ENCODE measurements around the gene HRH2. TPM values are rescaled to one million over a fixed set of nuclear protein-coding genes. Genes with fewer than 3 reads are reported as not detected.

Gene HRH2
- total and polyA plus RNA-seq, 8 donors, result 4.1 to 22.0 (median 8.2) TPM

- intact Hi-C loops (cut with DNase I), result no loop called here
- no peak for TF ChIP-seq CTCF (IDR thresholded peaks at IDR 0.05)
- peaks cover 22 to 53% of the 10 kb centered on the region in 2 donors for H3K27me3 ChIP-seq
- H3K4me1 ChIP-seq, result peaks cover 0 to 72% of the 10 kb centered on the region in 2 donors
- no peaks in the 10 kb centered on the region for H3K36me3 ChIP-seq
- no peak for ATAC-seq
- no peak overlapping the region for H3K4me3 ChIP-seq
- peaks cover 0 to 13% of the 10 kb centered on the region in 2 donors for H3K9me3 ChIP-seq
- no peak for DNase-seq
- H3K27ac ChIP-seq, result peak overlapping the region in 1 of 2 donors; percentile 45
Observed at GRCh38 chr5:175652741-175653663, 4.9 kb upstream of the HRH2 start.

GRCh38 chr5:175653763-175654162 is 4.1 kb upstream of the HRH2 start:
- no peak for TF ChIP-seq CTCF (IDR thresholded peaks at IDR 0.05)
- intact Hi-C loops (cut with DNase I), result no loop called here
- ATAC-seq, result no peak
- Histone ChIP-seq H3K36me3 (no peaks in the 10 kb centered on the region), H3K27ac (no peak overlapping the region), H3K4me1 (peaks cover 0 to 76% of the 10 kb centered on the region in 2 donors), H3K9me3 (peaks cover 0 to 13% of the 10 kb centered on the region in 2 donors), H3K4me3 (no peak overlapping the region), H3K27me3 (peaks cover 30 to 61% of the 10 kb centered on the region in 2 donors)
- DNase-seq, result no peak

- DNase-seq, result peak in 1 of 4 donors; percentile 53
- no peak for TF ChIP-seq CTCF (IDR thresholded peaks at IDR 0.05)
Observed at GRCh38 chr5:175654339-175654738, 3.5 kb upstream of the HRH2 start.

GRCh38 chr5:175654807-175655206 is 3.1 kb upstream of the HRH2 start:
- no peak overlapping the region for H3K27ac ChIP-seq
- H3K36me3 ChIP-seq, result no peaks in the 10 kb centered on the region
- no peak for DNase-seq
- H3K27me3 ChIP-seq, result peaks cover 39 to 71% of the 10 kb centered on the region in 2 donors
- intact Hi-C loops (cut with DNase I), result no loop called here
- ATAC-seq, result peak; percentile 44
- H3K4me3 ChIP-seq, result no peak overlapping the region
- peaks cover 0 to 84% of the 10 kb centered on the region in 2 donors for H3K4me1 ChIP-seq
- H3K9me3 ChIP-seq, result peaks cover 0 to 6% of the 10 kb centered on the region in 2 donors
- no peak for TF ChIP-seq CTCF (IDR thresholded peaks at IDR 0.05)

More at GRCh38 chr5:175654339-175654738, 3.5 kb upstream of the HRH2 start:
- H3K4me1 ChIP-seq, result peaks cover 0 to 79% of the 10 kb centered on the region in 2 donors
- no peaks in the 10 kb centered on the region for H3K36me3 ChIP-seq
- H3K27me3 ChIP-seq, result peaks cover 36 to 67% of the 10 kb centered on the region in 2 donors
- H3K4me3 ChIP-seq, result no peak overlapping the region
- H3K27ac ChIP-seq, result no peak overlapping the region
- peak; percentile 85 for ATAC-seq
- intact Hi-C loops (cut with DNase I), result no loop called here
- H3K9me3 ChIP-seq, result peaks cover 0 to 11% of the 10 kb centered on the region in 2 donors

- Histone ChIP-seq H3K27ac (no peak overlapping the region), H3K4me1 (peaks cover 0 to 89% of the 10 kb centered on the region in 2 donors), H3K36me3 (no peaks in the 10 kb centered on the region), H3K9me3 (no peaks in the 10 kb centered on the region), H3K27me3 (peaks cover 39 to 77% of the 10 kb centered on the region in 2 donors), H3K4me3 (no peak overlapping the region)
- ATAC-seq (no peak), DNase-seq (no peak)
- intact Hi-C loops (cut with DNase I), result no loop called here
- TF ChIP-seq CTCF (IDR thresholded peaks at IDR 0.05), result no peak
Observed at GRCh38 chr5:175655411-175655810, 2.5 kb upstream of the HRH2 start.

Data from left lung (tissue), 10 donors.